Caki2 (cell line): ENCODE measurements around the gene RASGEF1C. TPM values are rescaled to one million over a fixed set of nuclear protein-coding genes. Genes with fewer than 3 reads are reported as not detected.

ENCODE experiments used
- DNase-seq: peaks from one replicate; pipeline ENCODE4 v3.0.0-alpha.2; 2015; ENCODE audit warnings: low read depth
- in situ Hi-C: cut with HindIII; loops from 2 replicates; pipeline ENCODE4 v1.10.0; 2016; ENCODE audit warnings: low sequenced_read_pairs, low pct_unique_long_range_greater_than_20kb, mixed read lengths
- total RNA-seq: library from RNA; depleted of rRNA; stranded (reverse); fragments of >200 nt; shearing (Covaris generic); gene quantifications from 2 replicates; pipeline ENCODE4 v1.2.3, GENCODE V29; 2014; ENCODE audit warnings: low replicate concordance

The RASGEF1C gene
- total RNA-seq, 1 experiment from 2014 or later = 0.64 TPM

DNA sequence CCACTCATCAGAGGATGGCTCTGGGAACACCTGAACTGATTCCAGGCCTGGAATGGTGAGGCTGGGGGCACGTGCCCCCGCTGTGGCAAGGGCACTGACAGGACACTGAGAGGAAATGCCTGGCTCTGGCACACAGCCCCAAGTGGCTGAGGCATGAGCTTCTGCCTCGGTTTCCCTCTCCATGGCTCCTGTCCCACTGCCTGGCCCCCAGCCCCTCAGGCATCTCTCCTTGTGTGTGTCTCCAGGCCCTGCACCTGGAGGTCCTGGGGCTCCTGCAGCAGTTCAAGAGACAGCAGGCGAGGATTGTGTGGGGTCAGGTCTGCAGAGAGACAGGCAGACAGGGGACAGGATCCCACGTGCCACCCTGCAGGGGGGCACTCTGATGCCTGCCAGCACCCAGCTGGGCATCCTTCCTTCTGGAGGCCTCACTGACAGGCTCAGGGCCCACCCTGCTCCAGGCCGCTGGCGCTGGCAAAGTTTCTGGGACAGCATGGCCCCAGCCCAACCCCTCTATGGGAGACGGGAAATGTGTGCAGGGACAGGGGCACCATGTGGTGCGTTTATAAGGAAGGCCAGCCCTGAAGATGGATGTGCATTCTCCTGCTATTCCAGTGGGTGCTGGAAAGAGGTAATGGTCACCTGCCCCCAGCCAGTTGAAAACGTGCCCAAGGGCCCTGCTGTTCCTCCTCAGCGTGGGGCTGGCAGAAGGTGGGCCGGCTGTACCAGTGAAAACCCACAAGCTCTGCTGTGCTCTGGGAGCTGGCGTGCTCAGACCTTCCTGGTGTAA, 66.0 kb downstream of the RASGEF1C start:
- in situ Hi-C loops = no loop called here
- DNase-seq = no peak

DNA sequence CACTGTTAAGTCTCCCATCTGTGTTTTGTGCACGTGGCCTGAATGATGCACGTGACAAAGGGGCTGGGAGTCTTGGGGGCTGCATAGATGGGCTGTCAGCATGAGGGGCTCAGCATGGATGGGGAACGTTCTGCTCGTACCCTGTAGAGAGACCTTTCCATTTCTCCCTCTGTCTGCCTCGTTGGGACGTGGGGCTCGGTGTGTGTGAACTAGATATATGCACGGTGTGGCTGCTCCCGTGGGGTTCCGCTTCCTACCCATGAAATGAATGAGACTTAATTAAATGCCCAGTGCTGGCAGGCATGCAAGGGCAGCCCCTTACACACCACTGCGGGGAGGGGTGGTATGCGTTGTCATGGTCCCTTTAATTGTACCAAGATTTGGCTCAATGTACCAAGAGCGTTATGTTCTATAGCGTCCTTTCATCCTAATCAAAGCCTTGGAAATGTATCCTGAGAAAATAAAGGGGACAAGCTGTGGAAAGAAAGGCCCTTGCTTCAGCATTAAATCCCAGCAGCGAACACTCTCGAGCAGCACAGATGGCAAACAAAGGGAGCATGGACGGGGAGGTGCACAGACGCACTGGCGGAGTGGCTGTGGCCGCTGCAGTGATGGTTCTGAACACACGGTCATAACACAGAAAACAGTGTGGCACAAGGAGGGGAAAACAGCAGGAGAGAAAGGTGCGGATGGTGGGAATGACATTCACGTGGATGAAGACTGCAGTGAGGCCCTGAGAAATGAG, 66.8 kb downstream of the RASGEF1C start:
- in situ Hi-C loops = no loop called here
- DNase-seq = no peak

DNA sequence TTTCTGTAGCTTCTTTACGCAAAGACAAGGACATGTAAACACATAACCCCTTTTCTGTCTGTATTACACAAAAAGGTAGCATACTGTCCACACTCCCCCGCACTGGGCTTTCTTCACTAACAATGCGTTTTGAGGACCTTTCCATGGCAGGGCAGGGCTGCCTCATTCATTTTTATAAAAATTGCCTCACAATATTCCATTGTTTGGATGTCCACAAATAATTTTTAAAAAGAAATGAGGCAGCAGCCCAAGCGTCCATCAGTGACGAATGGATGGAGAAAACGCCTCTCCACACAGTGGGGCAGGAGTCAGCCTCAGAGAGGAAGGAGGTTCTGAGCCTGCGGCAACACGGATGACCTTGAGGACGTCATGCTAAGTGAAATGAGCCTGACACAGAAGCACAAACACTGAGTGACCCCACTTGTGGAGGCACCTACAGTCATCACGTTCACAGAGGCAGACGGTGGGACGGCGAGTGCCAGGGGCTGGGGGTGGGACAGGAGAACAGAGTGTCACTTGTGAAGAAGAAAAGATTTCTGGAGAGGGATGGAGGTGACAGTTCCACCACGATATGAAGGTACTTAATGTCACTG, 67.8 kb downstream of the RASGEF1C start:
- no peak for DNase-seq
- in situ Hi-C loops = no loop called here

DNA sequence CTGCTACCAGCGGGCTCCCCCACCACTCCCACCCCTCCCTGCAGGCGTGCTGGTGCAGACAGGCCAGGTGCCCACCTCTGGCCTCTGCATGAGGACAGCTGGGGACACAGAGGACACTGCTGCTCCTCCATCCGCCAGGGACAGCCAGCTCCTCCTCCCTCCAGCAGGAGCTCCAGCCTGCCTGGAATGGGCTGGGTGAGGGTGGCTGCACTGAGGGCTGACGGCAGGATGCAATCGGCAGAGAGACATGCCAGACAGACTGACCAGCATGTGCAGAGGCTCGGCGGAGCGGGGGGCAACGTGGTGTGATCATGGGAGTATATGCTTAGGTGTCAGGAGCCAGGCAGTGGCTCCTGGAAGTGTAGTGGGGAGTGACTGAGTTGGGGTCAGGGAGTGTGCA, 68.4 kb downstream of the RASGEF1C start:
- DNase-seq = no peak
- in situ Hi-C loops = no loop called here

DNA sequence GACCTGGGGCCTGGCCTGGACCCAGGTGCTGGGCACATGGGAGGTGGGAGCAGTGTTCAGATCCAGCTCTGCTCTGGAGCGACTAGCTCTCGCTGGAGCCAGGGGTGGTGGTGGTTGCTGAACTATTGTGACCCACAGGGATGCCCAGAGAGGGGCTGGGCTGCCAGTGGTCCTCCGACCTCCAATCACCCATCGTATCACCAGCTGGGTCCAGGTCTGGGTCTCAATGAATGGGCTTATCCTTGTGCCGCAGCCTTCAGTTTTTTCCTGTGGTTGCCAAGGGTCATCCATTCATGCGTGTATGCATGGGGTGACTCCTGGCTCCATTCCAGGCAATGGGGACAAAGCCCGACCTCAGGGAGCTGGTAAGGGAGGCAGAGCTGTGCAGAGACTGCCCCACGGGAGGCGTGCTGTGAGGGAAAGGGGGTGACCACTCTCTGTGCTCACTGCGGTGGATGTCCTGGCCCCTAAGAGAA, 68.9 kb downstream of the RASGEF1C start:
- in situ Hi-C loops = no loop called here
- no peak for DNase-seq

DNA sequence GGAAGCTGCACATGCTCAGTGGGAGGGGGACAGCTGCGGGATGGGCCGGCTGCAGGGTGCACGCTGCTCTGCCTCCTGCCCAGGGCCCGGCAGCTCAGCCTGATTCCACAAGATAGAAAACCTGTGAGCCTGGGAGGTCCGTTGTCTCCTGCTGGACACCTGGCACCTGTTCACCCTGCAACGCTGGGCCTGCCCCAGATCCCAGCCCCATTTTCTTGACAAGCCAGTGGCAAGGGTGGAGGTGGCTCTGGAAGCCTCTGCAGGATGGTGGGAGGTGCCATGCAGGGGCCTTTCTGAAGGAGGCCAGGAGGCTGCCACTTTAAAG, 69.3 kb downstream of the RASGEF1C start:
- no peak for DNase-seq
- in situ Hi-C loops = no loop called here

DNA sequence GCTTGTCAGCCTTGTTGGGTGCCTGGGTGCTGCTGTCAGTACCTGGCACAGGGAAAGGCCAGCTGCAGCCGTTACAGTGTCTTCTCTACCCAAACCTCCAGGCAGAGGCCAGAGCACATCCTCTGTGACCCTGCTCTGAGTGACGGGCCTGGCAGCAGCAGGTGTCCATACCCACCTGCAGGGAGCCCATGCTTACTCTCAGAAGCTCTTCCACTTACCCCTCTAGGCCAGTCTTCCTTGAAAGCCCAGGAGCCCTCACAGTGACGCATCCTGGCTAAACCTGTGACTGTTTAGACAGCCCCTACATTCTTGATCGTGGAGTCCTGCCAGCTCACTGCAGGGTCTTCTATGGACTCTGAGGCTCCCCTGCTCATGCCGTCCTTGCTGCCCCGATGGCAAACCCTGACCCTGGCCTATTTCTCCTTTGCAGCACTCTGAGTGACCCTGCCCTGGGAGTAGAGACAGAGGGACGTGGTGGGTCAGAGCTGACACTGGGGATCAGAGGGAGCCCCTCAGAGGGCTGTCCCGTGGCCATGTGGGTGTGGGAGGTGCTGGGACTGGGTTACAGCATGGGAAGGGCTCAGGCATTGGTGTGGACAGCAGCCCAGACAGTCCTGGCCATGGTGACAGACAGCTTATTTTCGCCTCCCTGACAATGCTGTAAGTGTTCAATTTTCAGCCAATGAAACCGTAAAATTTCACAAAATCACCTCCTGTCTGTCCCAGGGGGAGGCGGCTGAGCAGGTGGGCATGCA, 69.9 kb downstream of the RASGEF1C start:
- in situ Hi-C loops = no loop called here
- DNase-seq = no peak

DNA sequence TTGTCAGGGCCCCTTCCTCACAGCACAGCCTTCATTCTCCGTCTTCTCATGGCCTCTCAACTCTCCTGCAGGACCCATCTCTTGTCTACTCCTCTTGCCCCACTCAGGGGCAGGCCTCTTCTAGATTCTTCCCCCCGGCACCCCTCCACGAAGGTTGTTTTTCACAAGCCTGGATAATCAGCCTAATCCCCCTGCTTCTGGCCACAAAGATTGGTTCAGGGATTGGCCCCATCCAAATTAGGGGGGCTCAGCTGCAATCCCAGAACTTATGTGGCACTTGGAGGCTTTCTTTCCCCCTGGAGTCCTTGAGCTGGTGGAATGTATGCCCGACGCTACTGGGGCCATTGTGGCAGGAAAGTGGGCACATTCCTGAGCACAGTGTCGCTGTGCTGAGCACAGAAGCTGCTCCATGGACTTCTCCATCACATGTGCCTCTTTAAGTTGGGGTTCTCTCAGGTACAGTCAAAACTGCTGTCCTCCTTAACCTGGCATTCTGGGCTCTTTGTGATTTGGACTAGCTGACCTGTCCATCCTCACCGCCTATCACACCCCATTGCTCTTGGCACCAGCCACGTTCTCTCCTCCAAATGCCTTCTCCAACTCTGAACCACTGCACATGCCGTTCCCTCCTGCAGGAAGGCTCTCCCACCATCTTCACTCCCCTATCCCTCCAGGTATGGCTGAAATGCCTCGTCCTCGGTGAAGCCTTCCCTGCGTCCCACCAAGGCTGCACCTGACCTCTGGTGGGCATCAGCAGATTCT, 70.6 kb downstream of the RASGEF1C start:
- in situ Hi-C loops = no loop called here
- DNase-seq = no peak

DNA sequence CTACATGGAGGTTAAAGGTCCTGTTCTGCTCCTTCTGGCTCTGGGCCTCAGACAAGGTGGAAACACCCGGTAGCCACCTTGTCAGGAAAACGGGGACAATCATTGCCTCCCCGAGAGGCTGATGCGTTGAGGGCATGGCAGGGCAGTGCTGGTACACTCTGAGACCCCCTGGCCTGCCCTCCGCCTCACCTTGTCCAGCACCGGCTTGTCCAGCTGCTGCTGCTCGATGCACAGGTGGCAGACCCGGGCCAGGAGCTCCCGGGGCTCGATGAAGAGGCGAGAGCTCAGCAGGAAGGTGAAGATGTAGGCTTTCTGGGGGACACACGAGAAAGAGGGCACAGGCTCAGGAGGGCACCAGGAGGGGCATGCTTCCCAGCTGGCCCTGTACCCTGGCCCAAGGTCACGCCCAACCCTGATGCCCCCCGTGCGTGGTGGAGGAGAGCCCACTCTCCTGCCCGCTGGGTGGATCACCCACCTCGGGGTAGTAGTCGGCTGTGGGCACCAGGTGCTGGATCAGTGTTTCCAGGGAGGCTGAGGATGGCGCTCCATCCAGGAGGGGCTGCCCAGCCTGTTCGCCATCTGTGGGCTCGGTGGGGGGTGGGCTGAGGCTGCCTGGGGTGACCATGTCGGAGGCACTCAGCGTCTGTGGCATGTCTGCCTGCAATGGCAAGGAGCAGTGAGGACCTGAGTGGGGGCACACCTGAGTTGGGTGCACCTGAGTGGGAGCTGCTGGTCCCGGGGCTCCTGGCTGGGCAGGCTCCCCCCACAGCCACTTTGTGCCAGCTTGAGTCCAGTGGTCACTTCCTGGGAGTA, 71.4 kb downstream of the RASGEF1C start:
- in situ Hi-C loops = no loop called here
- DNase-seq = no peak

DNA sequence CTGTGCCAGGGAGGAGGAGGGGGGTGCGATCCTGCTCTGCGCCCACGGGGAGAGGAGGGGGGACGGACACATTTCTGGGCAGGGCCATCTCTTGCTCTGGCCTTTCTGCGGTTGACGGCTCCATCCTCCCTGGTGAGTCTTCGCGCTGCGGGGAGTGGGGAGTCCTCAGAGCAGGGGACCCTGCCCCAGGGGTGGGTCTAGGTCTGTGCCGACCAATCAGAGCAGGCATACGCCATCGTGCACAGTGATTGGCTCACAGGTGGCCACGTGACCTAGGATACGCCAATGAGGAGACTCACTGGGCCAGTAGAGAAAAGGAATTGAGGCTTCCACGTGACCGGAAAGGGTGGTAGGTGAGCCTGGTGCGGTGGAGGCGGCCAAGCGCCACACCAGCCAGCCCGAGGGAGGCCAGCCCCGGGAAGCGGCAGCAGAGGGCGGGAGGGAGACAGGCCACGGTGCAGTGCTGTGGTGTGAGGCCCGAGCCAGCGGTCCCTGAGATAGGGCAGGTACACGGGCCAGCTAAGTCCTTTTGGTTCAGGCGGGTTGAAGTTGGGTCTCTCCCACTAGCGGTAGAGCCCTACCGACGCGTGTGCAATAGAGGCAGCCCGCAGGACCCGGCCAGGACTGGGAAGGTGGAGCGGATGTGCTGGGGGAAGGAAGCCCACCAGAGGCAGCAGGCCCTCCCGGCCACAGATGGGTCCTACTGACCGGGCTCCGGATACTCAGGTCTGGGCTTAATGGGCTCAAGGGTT, 72.2 kb downstream of the RASGEF1C start:
- no peak for DNase-seq
- in situ Hi-C loops = no loop called here

DNA sequence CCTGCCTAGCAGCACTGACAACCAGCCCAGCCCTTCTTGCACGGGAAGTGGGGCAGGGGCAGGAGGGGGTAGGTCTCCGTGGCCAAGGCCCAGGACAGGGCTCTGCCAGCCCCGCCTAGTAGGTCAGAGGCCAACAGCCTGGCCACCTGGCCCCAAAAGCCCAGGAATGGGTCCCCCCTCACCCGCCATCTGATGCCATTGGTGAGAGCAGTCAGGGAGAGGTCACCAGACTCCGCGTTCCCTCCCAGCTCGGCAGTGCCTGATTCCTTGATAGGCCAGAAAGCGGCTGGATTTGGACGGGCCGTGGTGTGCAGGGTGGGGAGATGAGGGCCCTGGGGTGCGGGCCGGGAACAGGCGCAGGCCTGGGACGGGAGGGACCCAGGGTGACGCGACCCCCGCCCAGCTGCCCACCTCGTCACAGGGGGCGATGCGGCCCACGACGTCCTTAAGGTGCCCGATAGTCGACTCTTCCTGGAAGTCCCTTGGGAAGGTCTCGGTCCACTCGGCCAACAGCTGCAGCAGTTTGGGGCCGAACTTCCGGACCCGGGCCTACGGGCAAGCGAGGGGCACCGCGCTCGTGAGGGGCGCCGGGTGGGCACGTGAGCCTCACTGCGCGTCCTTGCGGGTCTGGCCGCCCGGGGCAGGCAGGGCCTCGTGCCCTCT, 72.9 kb downstream of the RASGEF1C start:
- no peak for DNase-seq
- in situ Hi-C loops = no loop called here

DNA sequence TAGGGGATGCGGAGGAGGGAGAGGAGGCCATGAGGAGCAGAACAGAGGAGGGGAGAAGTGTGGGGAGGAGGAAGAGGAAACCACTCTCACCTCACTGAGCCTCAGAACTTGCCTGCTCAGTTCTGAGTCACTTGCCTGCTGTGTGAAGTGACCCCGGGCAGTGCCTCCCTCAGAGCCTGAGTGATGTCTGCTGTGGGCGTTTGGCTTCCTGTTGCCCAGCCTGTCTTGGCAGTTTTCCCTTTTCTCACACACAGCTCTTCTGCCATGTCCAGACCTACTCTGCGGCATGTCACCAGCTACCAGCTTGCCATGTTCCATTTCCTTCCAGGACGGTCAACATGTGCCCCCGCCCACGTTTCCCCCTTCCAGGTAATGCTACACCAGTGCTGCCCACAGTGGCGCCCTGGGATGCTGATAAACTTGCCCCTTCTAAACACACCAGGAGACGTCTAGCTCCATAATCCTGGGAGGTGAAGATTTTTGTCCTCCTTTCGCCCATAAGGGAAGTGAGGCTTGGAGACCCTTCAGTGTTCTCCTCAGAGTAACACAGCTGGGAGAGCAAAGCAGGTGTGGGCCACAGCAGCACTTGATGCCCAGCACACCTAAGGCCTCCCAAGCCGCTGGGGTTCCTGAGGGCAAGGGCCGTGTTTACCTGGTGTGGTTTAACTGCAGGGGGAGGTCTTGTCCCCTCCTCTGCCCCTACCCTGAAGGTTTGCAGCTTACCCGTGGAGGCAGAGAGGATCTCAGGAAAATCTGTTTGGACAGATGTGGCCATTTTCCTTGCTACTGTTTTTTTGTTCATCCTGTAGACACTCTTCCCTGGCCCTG, 73.7 kb downstream of the RASGEF1C start:
- DNase-seq = peak; percentile 12

DNA sequence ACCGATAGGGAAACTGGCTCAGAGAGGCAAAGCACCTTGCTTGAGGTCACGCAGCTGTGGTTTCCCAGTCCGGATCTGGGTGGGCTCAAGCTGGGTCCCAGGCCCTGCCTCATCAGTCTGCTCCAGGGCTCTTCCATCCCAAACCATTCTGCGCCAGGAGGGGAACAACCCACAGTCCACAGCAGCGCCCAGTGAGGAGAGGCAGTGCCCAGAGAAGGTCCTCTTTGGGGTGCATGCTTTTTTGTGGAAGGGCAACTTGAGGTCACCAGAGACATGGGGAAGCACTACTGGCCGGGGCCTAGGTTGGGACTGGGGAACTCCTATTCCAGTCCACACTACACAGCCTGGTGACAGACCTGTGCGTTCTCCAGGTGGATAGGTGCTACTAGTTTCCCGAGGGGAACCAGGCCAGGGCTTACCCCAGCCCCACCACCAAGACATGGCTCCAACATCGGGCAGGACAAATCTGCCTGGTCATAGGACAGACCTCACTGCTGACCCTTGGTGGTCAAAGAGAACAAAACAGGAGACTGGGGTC, 75.0 kb downstream of the RASGEF1C start:
- DNase-seq = no peak
- in situ Hi-C loops = no loop called here

More for the DNA sequence above, 73.7 kb downstream of the RASGEF1C start:
- in situ Hi-C loops = no loop called here

DNA sequence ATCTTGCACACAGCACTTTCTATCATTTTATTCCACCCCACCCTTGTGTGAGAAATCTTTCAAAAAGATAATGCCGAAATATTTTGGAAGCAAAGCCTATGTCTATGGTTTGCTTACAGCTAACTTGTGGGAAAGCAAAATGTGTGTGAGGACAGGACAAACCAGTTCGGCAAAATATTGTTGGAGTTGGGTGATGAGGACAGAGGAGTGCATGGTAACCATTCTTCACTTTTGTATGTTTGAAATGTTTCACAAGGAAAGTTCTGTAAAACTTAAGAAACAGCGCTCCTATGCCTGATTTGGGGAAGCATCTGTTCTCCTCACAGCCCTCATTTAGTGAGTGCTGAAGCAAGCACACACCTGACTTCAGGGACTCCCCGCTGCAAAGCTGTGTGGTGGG, 75.5 kb downstream of the RASGEF1C start:
- in situ Hi-C loops = no loop called here
- DNase-seq = no peak

DNA sequence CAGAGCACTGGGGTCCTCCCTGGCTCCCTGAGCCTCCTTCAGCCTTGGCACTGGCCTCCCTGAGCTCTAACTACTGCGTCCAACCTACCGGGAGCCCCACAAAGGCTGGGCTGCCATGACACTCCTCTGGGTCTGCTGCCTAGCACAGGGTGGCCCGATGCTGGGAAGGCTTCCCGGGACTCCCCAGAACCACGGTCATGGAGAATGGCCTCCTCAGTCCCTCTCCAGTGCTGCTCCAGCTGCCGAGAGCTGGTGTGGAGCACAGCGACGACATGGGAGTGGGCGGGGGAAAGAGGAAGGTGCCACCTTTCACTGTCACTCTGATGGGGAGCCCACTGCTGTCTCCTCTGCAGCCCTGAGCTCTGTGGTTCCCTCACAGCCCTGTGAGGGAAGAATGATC, 76.0 kb downstream of the RASGEF1C start:
- in situ Hi-C loops = no loop called here
- no peak for DNase-seq
